CD14-positive monocyte (primary cell): ENCODE data around the gene ACTRT2. TPM values are rescaled to one million over a fixed set of nuclear protein-coding genes. Genes with fewer than 3 reads are reported as not detected.

Source experiments
- DNase-seq, 3 donors: peaks; one replicate each; pipeline ENCODE4 v3.0.0-alpha.2; 2011 to 2022
- H2AFZ ChIP-seq: 2 replicates; pipeline ENCODE4 v1.6.0; 2012; ENCODE audit warnings: mild to moderate bottlenecking, low read depth, low read length, inconsistent platforms; ENCODE audit not compliant: insufficient read depth, poor library complexity, severe bottlenecking
- H3K27ac ChIP-seq, 2 donors: 1 replicate in 1 of 2; 2 replicates in 1 of 2; pipeline ENCODE4 v1.5.1; 2012 to 2013; ENCODE audit warnings: low read length in 2 of 2, control low read depth in 1 of 2, inconsistent platforms in 1 of 2, low read depth in 1 of 2, mild to moderate bottlenecking in 1 of 2
- H3K27me3 ChIP-seq, 2 donors: one replicate each; pipeline versions ENCODE4 v1.6.0 to v1.6.1; 2011 to 2013; ENCODE audit warnings: low read length in 2 of 2; ENCODE audit not compliant: control insufficient read depth in 2 of 2, insufficient read depth in 2 of 2
- H3K36me3 ChIP-seq, 2 donors: replicated peaks in 1 of 2; 1 replicate in 1 of 2; 2 replicates in 1 of 2; pipeline versions ENCODE4 v1.5.1 to v1.6.1; 2012 to 2013; ENCODE audit warnings: low read length in 2 of 2, control low read depth in 1 of 2, inconsistent platforms in 1 of 2, mild to moderate bottlenecking in 1 of 2; ENCODE audit not compliant: insufficient read depth in 2 of 2, control insufficient read depth in 1 of 2
- H3K4me1 ChIP-seq, 2 donors: 1 replicate in 1 of 2; 2 replicates in 1 of 2; pipeline versions ENCODE4 v1.5.1 to v1.6.1; 2012 to 2013; ENCODE audit warnings: low read length in 2 of 2, control low read depth in 1 of 2, inconsistent platforms in 1 of 2, mild to moderate bottlenecking in 1 of 2, moderate library complexity in 1 of 2; ENCODE audit not compliant: insufficient read depth in 2 of 2, control insufficient read depth in 1 of 2
- H3K4me2 ChIP-seq: replicated peaks from 2 replicates; pipeline ENCODE3; 2012; ENCODE audit warnings: low read length, moderate library complexity, mild to moderate bottlenecking; ENCODE audit not compliant: poor library complexity, severe bottlenecking; ENCODE audit errors: extremely low read depth
- H3K4me3 ChIP-seq, 3 experiments: fragments of 200-600 bp in 1 of 3; sonication (generic) in 1 of 3; replicated peaks in 1 of 3; 1 replicate in 2 of 3; 2 replicates in 1 of 3; pipeline ENCODE4 v1.5.1; 2011 to 2013; ENCODE audit warnings: low read length in 3 of 3, mild to moderate bottlenecking in 3 of 3, control low read depth in 2 of 3, low read depth in 2 of 3, inconsistent platforms in 1 of 3, moderate library complexity in 1 of 3
- H3K79me2 ChIP-seq: 2 replicates; pipeline ENCODE4 v1.6.0; 2012; ENCODE audit warnings: mild to moderate bottlenecking, control low read depth, inconsistent platforms, low read length, moderate library complexity; ENCODE audit not compliant: insufficient read depth
- H3K9ac ChIP-seq: 2 replicates; pipeline ENCODE4 v1.6.0; 2017; ENCODE audit warnings: low read length, mild to moderate bottlenecking; ENCODE audit not compliant: insufficient read depth, poor library complexity, severe bottlenecking
- H3K9me3 ChIP-seq, 2 donors: replicated peaks in 1 of 2; 1 replicate in 1 of 2; 2 replicates in 1 of 2; pipeline versions ENCODE4 v1.5.1 to v1.6.1; 2012 to 2013; ENCODE audit warnings: low read length in 2 of 2, control low read depth in 1 of 2; ENCODE audit not compliant: control insufficient read depth in 1 of 2, insufficient read depth in 1 of 2
- H4K20me1 ChIP-seq: 2 replicates; pipeline ENCODE4 v1.6.0; 2012; ENCODE audit warnings: mild to moderate bottlenecking, low read length, control low read depth, moderate library complexity; ENCODE audit not compliant: insufficient read depth
- H3K27ac Mint-ChIP-seq, 7 donors: one replicate each; pipeline ENCODE4 v1.8.0; 2020; ENCODE audit warnings: mild to moderate bottlenecking in 7 of 7, mixed read lengths in 7 of 7, moderate library complexity in 6 of 7, inconsistent platforms in 2 of 7
- H3K27me3 Mint-ChIP-seq, 3 donors: one replicate each; pipeline ENCODE4 v1.8.0; 2021 to 2022; ENCODE audit warnings: low read depth in 3 of 3, mild to moderate bottlenecking in 3 of 3, mixed read lengths in 3 of 3, moderate library complexity in 3 of 3, inconsistent platforms in 1 of 3
- H3K36me3 Mint-ChIP-seq, 2 donors: one replicate each; pipeline ENCODE4 v1.8.0; 2020; ENCODE audit warnings: mixed read lengths in 2 of 2, inconsistent platforms in 1 of 2, mild to moderate bottlenecking in 1 of 2
- H3K4me1 Mint-ChIP-seq: one replicate; pipeline ENCODE4 v1.8.0; 2020; ENCODE audit warnings: mild to moderate bottlenecking, mixed read lengths
- H3K4me3 Mint-ChIP-seq, 2 donors: one replicate each; pipeline ENCODE4 v1.8.0; 2020; ENCODE audit warnings: mild to moderate bottlenecking in 2 of 2, mixed read lengths in 2 of 2, moderate library complexity in 1 of 2
- H3K9me3 Mint-ChIP-seq, 7 donors: one replicate each; pipeline ENCODE4 v1.8.0; 2020 to 2022; ENCODE audit warnings: mixed read lengths in 7 of 7, mild to moderate bottlenecking in 6 of 7, moderate library complexity in 6 of 7, inconsistent platforms in 2 of 7
- WGBS: methylation state at CpG from one replicate; pipeline ENCODE4 v1.1.5; 2013; ENCODE audit warnings: missing lambda C conversion rate; ENCODE audit not compliant: insufficient coverage; 5-methylcytosine and 5-hydroxymethylcytosine counted together
- intact Hi-C, 2 donors: fragments of 100-400 bp; cut with micrococcal nuclease; formaldehyde crosslinking; loops; one replicate each; pipeline versions ENCODE4 v1.15.0 to v1.15.1; 2023
- polyA plus RNA-seq, 3 donors: library from polyadenylated mRNA; depleted of rRNA in 1 of 3; unstranded in 2 of 3; stranded (reverse) in 1 of 3; fragments of 300-500 nt in 2 of 3; fragments of >200 nt in 1 of 3; fragmentation: Illumina TruSeq in 2 of 3; gene quantifications; 1 replicate in 2 of 3; 2 replicates in 1 of 3; pipeline ENCODE4 v1.2.3, GENCODE V29; 2012 to 2021
- TF ChIP-seq, protein P1 (sequence below): fragments of 200-600 bp; IDR thresholded peaks from one replicate; pipeline ENCODE4 v1.8.0; 2022; ENCODE audit warnings: antibody characterized with exemption, mild to moderate bottlenecking

Gene ACTRT2
- polyA plus RNA-seq, 3 donors: not detected

DNA sequence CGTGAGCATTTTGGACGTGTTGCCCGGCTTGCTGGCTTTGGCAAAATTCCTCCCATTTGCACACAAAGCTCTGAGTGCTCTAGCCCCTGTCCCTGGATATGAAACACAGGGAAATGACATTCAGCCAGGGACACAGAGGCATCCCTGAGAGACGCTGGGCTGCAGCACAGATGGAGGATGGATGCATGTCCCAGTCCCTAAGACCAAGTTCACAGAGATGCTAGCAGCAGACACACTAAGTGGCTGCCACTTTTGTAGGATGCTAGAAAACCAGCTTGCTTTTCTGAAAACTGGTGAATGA lies 12.5 kb downstream of the ACTRT2 start:
- no peak overlapping the region for H3K4me3 ChIP-seq
- no peak overlapping the region for H3K27ac ChIP-seq

DNA sequence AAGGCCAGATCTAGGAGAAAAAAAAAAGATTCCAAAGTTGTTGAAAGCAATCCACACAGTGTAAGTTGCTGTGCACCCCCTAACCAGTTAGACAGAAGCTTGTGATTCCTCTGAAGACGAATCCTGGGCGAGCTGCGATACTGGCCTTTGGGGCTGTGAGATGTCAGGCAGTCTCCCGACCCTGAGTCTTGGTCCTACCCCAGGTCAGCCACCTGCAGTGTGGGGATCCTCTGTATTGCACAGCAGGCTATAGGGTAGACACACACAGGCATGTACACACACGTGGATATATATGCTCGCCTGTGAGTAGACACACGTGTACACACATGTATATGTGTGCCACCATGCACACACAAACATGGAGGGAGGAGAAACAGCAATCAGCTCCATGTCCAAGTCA lies 12.9 kb downstream of the ACTRT2 start:
- H3K4me3 ChIP-seq: no peak overlapping the region
- H3K4me1 Mint-ChIP-seq: no peaks in the 10 kb centered on the region
- no peaks in the 10 kb centered on the region for H3K4me1 ChIP-seq
- TF ChIP-seq, protein P1, sequence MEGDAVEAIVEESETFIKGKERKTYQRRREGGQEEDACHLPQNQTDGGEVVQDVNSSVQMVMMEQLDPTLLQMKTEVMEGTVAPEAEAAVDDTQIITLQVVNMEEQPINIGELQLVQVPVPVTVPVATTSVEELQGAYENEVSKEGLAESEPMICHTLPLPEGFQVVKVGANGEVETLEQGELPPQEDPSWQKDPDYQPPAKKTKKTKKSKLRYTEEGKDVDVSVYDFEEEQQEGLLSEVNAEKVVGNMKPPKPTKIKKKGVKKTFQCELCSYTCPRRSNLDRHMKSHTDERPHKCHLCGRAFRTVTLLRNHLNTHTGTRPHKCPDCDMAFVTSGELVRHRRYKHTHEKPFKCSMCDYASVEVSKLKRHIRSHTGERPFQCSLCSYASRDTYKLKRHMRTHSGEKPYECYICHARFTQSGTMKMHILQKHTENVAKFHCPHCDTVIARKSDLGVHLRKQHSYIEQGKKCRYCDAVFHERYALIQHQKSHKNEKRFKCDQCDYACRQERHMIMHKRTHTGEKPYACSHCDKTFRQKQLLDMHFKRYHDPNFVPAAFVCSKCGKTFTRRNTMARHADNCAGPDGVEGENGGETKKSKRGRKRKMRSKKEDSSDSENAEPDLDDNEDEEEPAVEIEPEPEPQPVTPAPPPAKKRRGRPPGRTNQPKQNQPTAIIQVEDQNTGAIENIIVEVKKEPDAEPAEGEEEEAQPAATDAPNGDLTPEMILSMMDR: no peak
- H3K9ac ChIP-seq: no peak overlapping the region
- H3K36me3 ChIP-seq: no peaks in the 10 kb centered on the region
- H3K4me3 Mint-ChIP-seq: no peak overlapping the region
- no peak overlapping the region for H3K27ac Mint-ChIP-seq
- no peaks in the 10 kb centered on the region for H3K9me3 Mint-ChIP-seq
- H3K27me3 ChIP-seq: no peaks in the 10 kb centered on the region
- H4K20me1 ChIP-seq: no peaks in the 10 kb centered on the region
- H3K27me3 Mint-ChIP-seq: peaks cover 2 to 8% (median 4%) of the 10 kb centered on the region in 3 donors
- 79% methylated on average over 7 of the region's 7 CpGs for WGBS
- H3K79me2 ChIP-seq: no peaks in the 10 kb centered on the region
- H3K4me2 ChIP-seq: no peak overlapping the region
- H3K9me3 ChIP-seq: no peaks in the 10 kb centered on the region
- no peak overlapping the region for H2AFZ ChIP-seq
- H3K27ac ChIP-seq: no peak overlapping the region
- no peak for DNase-seq
- intact Hi-C loops: no loop called here
- H3K36me3 Mint-ChIP-seq: no peaks in the 10 kb centered on the region

More for the DNA sequence above, 12.5 kb downstream of the ACTRT2 start:
- Histone ChIP-seq H3K4me2 (no peak overlapping the region), H3K27me3 (no peaks in the 10 kb centered on the region), H3K9ac (no peak overlapping the region), H2AFZ (no peak overlapping the region), H3K79me2 (no peaks in the 10 kb centered on the region), H4K20me1 (no peaks in the 10 kb centered on the region), H3K9me3 (no peaks in the 10 kb centered on the region), H3K36me3 (no peaks in the 10 kb centered on the region), H3K4me1 (no peaks in the 10 kb centered on the region)
- Mint-ChIP-seq H3K4me3 (no peak overlapping the region), H3K36me3 (no peaks in the 10 kb centered on the region), H3K9me3 (no peaks in the 10 kb centered on the region), H3K27ac (no peak overlapping the region), H3K27me3 (peaks cover 2 to 8% (median 4%) of the 10 kb centered on the region in 3 donors), H3K4me1 (no peaks in the 10 kb centered on the region)
- WGBS: 90% methylated on average over 2 of the region's 4 CpGs
- no peak for DNase-seq
- intact Hi-C loops: no loop called here
- TF ChIP-seq, protein P1: no peak
